ENCODE data around the gene FRAT2. TPM values are rescaled to one million over a fixed set of nuclear protein-coding genes. Genes with fewer than 3 reads are reported as not detected.
A peak's percentile ranks its signal among the peaks of the same experiment; 100 is the strongest.

The FRAT2 gene
- total and polyA plus RNA-seq, 2 of the 13 experiments (the other 11 are each of a cell fraction or from before 2014, with no cell fraction given): 7.2 to 14.1 TPM

DNA sequence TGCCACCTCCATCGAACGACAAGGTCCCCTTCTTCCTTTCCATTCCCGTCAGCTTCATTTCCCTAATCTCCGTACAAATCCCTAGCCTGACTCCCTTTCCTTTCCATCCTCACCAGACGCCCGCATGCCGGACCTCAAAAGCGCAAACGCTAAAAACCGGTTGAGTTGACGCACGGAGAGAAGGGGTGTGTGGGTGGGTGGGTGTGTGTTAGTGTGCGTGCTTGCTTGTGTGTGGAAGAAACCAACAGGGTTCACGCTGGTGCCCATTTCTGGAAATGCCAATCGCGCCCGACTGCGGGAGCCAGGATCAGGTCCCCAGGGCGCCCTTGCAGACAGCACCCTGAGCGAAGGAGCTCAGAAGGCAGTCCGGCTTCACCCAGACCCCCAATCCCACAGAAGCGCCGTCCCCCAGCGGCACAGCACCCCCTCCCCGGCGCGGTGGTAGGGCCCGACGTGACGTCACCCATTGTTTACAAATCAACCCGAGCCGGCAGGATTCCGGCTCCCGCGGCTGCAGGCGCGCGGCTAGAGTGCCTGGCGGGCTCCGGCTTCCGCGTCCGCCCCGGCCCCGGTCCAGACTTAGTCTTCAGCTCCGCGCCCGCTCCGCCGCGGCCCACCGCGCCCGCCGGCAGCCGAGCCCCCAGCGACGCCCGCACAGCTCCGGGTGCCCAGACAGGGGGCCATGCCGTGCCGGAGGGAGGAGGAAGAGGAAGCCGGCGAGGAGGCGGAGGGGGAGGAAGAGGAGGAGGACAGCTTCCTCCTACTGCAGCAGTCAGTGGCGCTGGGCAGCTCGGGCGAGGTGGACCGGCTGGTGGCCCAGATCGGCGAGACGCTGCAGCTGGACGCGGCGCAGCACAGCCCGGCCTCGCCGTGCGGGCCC, 15.5 kb downstream of the FRAT2 start, which contains the start of gene FRAT1 (continued):
- TF ChIP-seq CEBPZ (IDR thresholded peaks at IDR 0.05; ENCODE audit: low read length): no peak
- peak; percentile 92 for TF ChIP-seq ZBTB43 (CRISPR knock-in tag; conservative IDR thresholded peaks at IDR 0.05)
- no peak for TF ChIP-seq ZNF12 (CRISPR knock-in tag; IDR thresholded peaks at IDR 0.05)
- TF ChIP-seq RBM22 (optimal IDR thresholded peaks at IDR 0.05; ENCODE audit: low read length): no peak
- no peak for TF ChIP-seq PLRG1 (conservative IDR thresholded peaks at IDR 0.05)
- TF ChIP-seq ZNF207 (IDR thresholded peaks at IDR 0.05; ENCODE audit: borderline replicate concordance): no peak
- TF ChIP-seq ZFP1 (CRISPR knock-in tag; IDR thresholded peaks at IDR 0.05): no peak
- TF ChIP-seq PCBP2 (optimal IDR thresholded peaks at IDR 0.05; ENCODE audit: low read depth, low read length, poor library complexity, severe bottlenecking): no peak
- TF ChIP-seq ONECUT2 (CRISPR knock-in tag; IDR thresholded peaks at IDR 0.05): no peak
- TF ChIP-seq ZNF101 (CRISPR knock-in tag; IDR thresholded peaks at IDR 0.05; ENCODE audit: borderline replicate concordance, low read depth): no peak
- no peak for TF ChIP-seq TOE1 (CRISPR knock-in tag; IDR thresholded peaks at IDR 0.05)
- no peak for TF ChIP-seq ZSCAN12 (CRISPR knock-in tag; IDR thresholded peaks at IDR 0.05)
- 0 out of 2 replicates have a peak, but pooled peaks have one; percentile 33 for TF ChIP-seq ATF3 (CRISPR knock-in tag; IDR thresholded peaks at IDR 0.05)
- TF ChIP-seq, protein P1, sequence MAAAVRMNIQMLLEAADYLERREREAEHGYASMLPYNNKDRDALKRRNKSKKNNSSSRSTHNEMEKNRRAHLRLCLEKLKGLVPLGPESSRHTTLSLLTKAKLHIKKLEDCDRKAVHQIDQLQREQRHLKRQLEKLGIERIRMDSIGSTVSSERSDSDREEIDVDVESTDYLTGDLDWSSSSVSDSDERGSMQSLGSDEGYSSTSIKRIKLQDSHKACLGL (CRISPR knock-in tag; IDR thresholded peaks at IDR 0.05): peak; percentile 52; the same call in 1 of the 2 replicates
- no peak for TF ChIP-seq ZNF782 (CRISPR knock-in tag; IDR thresholded peaks at IDR 0.05; ENCODE audit: borderline replicate concordance)
- no peak for TF ChIP-seq HDAC2 (CRISPR knock-in tag; IDR thresholded peaks at IDR 0.05)
- no peak for TF ChIP-seq SRF (IDR thresholded peaks at IDR 0.05; ENCODE audit: low read depth, low read length)
- TF ChIP-seq, protein P2, sequence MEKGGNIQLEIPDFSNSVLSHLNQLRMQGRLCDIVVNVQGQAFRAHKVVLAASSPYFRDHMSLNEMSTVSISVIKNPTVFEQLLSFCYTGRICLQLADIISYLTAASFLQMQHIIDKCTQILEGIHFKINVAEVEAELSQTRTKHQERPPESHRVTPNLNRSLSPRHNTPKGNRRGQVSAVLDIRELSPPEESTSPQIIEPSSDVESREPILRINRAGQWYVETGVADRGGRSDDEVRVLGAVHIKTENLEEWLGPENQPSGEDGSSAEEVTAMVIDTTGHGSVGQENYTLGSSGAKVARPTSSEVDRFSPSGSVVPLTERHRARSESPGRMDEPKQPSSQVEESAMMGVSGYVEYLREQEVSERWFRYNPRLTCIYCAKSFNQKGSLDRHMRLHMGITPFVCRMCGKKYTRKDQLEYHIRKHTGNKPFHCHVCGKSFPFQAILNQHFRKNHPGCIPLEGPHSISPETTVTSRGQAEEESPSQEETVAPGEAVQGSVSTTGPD (CRISPR knock-in tag; IDR thresholded peaks at IDR 0.05): no peak
- TF ChIP-seq MXD4 (CRISPR knock-in tag; IDR thresholded peaks at IDR 0.05): peak; percentile 33; the same call in 1 of the 2 replicates
- TF ChIP-seq CAMTA2 (CRISPR knock-in tag; IDR thresholded peaks at IDR 0.05; ENCODE audit: borderline replicate concordance): peak; percentile 58; the same call in 1 of the 2 replicates
- TF ChIP-seq REPIN1 (CRISPR knock-in tag; IDR thresholded peaks at IDR 0.05; ENCODE audit: borderline replicate concordance, low read depth): no peak
- TF ChIP-seq ZBTB8A (CRISPR knock-in tag; IDR thresholded peaks at IDR 0.05; ENCODE audit: borderline replicate concordance, low read depth): no peak
